Osteoblast (primary cell): ENCODE measurements around the gene SRPRB. TPM values are rescaled to one million over a fixed set of nuclear protein-coding genes. Genes with fewer than 3 reads are reported as not detected.

Experiments
- DNase-seq: peaks from one replicate; pipeline ENCODE4 v3.0.0; 2011; ENCODE audit warnings: low spot score, mixed read lengths; ENCODE audit not compliant: insufficient read length; ENCODE audit errors: missing footprints
- H2AFZ ChIP-seq: 2 replicates; pipeline ENCODE4 v1.6.0; 2011; ENCODE audit warnings: mild to moderate bottlenecking, low read length
- H3K27ac ChIP-seq: 2 replicates; pipeline ENCODE4 v1.5.1; 2011; ENCODE audit warnings: mild to moderate bottlenecking, low read depth, low read length, moderate library complexity
- H3K27me3 ChIP-seq: 2 replicates; pipeline ENCODE4 v1.6.0; 2012; ENCODE audit warnings: mild to moderate bottlenecking, control low read depth, inconsistent platforms, low read length, moderate library complexity; ENCODE audit not compliant: insufficient read depth
- H3K36me3 ChIP-seq: 2 replicates; pipeline ENCODE4 v1.5.1; 2011; ENCODE audit warnings: mild to moderate bottlenecking, low read length, control low read depth, moderate library complexity; ENCODE audit not compliant: insufficient read depth
- H3K4me1 ChIP-seq: 2 replicates; pipeline ENCODE4 v1.5.1; 2011; ENCODE audit warnings: mild to moderate bottlenecking, low read length, control low read depth, moderate library complexity; ENCODE audit not compliant: insufficient read depth
- H3K4me2 ChIP-seq: 2 replicates; pipeline ENCODE4 v1.6.0; 2011; ENCODE audit warnings: mild to moderate bottlenecking, low read length; ENCODE audit not compliant: insufficient read depth
- H3K4me3 ChIP-seq: fragments of 200-600 bp; sonication (generic); 3 replicates; pipeline ENCODE4 v1.5.1; 2012; ENCODE audit warnings: mild to moderate bottlenecking, low read length, inconsistent platforms; ENCODE audit not compliant: insufficient read depth
- H3K79me2 ChIP-seq: 2 replicates; pipeline ENCODE4 v1.6.0; 2012; ENCODE audit warnings: mild to moderate bottlenecking, low read length, control low read depth, inconsistent platforms; ENCODE audit not compliant: insufficient read depth
- H3K9me3 ChIP-seq: 2 replicates; pipeline ENCODE4 v1.5.1; 2011; ENCODE audit warnings: low read depth, low read length, control low read depth
- H4K20me1 ChIP-seq: 2 replicates; pipeline ENCODE4 v1.6.0; 2012; ENCODE audit warnings: mild to moderate bottlenecking, low read length, control low read depth; ENCODE audit not compliant: insufficient read depth
- total RNA-seq: library from RNA; depleted of rRNA; stranded (reverse); fragments of >200 nt; gene quantifications from 2 replicates; pipeline ENCODE4 v1.2.3, GENCODE V29; 2012
- TF ChIP-seq, protein P1 (sequence below): IDR thresholded peaks from 2 replicates; pipeline ENCODE4 v1.5.1; 2011; ENCODE audit warnings: mild to moderate bottlenecking, low read depth, low read length, moderate library complexity; ENCODE audit errors: extremely low read depth

Gene SRPRB
- total RNA-seq, 1 donor, result 80.3 TPM

GRCh38 chr3:133820129-133820528 is 14.5 kb downstream of the SRPRB start:
- Histone ChIP-seq H3K36me3 (peaks cover 84% of the 10 kb centered on the region), H3K9me3 (no peaks in the 10 kb centered on the region), H3K4me1 (peaks cover 8% of the 10 kb centered on the region), H3K27ac (no peak overlapping the region), H3K4me2 (no peak overlapping the region), H3K79me2 (peaks cover 4% of the 10 kb centered on the region), H2AFZ (no peak overlapping the region), H4K20me1 (peaks cover 23% of the 10 kb centered on the region), H3K4me3 (no peak overlapping the region), H3K27me3 (no peaks in the 10 kb centered on the region)
- TF ChIP-seq, protein P1, sequence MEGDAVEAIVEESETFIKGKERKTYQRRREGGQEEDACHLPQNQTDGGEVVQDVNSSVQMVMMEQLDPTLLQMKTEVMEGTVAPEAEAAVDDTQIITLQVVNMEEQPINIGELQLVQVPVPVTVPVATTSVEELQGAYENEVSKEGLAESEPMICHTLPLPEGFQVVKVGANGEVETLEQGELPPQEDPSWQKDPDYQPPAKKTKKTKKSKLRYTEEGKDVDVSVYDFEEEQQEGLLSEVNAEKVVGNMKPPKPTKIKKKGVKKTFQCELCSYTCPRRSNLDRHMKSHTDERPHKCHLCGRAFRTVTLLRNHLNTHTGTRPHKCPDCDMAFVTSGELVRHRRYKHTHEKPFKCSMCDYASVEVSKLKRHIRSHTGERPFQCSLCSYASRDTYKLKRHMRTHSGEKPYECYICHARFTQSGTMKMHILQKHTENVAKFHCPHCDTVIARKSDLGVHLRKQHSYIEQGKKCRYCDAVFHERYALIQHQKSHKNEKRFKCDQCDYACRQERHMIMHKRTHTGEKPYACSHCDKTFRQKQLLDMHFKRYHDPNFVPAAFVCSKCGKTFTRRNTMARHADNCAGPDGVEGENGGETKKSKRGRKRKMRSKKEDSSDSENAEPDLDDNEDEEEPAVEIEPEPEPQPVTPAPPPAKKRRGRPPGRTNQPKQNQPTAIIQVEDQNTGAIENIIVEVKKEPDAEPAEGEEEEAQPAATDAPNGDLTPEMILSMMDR, result no peak
- no peak for DNase-seq

DNA sequence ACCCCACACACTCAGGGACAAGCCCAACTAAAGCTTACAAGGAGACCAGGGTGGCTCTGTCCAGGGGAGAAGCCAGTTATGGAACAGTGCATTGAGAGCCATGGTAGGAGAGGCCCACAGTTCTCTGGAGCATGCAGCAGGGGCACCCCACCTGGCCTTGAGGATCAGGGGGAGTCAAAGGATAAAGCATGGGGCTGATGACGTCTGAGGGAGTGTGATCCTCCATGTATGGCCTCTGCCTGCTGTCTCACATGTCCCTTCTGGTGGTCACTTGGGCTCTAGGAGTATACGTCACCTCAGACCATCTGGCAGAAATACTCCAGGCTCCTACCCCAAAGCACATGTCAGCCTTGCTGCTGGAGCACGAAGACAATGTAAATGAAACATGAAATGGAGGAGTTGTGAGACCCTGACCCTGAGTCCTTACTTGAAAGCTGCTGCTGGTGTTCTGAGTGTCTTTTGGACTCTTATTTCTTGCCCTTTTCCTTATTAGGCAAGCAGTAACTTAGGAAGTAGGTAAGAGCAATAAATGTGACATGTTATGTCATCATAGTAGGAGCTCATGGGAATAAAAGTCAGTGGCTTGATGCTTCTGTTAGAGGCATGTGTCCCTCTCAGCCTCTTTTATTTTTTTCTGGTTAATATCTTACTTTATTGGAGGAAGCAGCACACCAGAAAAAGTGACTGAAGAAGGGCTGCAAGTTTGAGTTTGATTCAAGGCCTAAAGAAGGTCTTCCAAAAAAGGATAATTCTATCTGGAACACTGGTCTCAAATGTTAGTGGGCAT is 15.5 kb downstream of the SRPRB start:
- no peaks in the 10 kb centered on the region for H3K27me3 ChIP-seq
- H3K4me3 ChIP-seq, result no peak overlapping the region
- DNase-seq, result no peak
- H3K36me3 ChIP-seq, result peaks cover 74% of the 10 kb centered on the region
- H2AFZ ChIP-seq, result no peak overlapping the region
- H3K27ac ChIP-seq, result peak overlapping the region; percentile 1
- H3K9me3 ChIP-seq, result no peaks in the 10 kb centered on the region
- H3K79me2 ChIP-seq, result peaks cover 4% of the 10 kb centered on the region
- peaks cover 8% of the 10 kb centered on the region for H3K4me1 ChIP-seq
- peaks cover 23% of the 10 kb centered on the region for H4K20me1 ChIP-seq
- TF ChIP-seq, protein P1, result no peak
- no peak overlapping the region for H3K4me2 ChIP-seq

- DNase-seq, result no peak
Measured at GRCh38 chr3:133821767-133822638, 16.4 kb downstream of the SRPRB start.

More at GRCh38 chr3:133821767-133822638, 16.4 kb downstream of the SRPRB start:
- Histone ChIP-seq H3K79me2 (peaks cover 4% of the 10 kb centered on the region), H3K36me3 (peaks cover 65% of the 10 kb centered on the region), H3K4me3 (no peak overlapping the region), H4K20me1 (peaks cover 23% of the 10 kb centered on the region), H3K4me1 (peaks cover 8% of the 10 kb centered on the region), H3K27ac (peak overlapping the region; percentile 20), H3K27me3 (no peaks in the 10 kb centered on the region), H2AFZ (no peak overlapping the region), H3K9me3 (no peaks in the 10 kb centered on the region), H3K4me2 (no peak overlapping the region)
- TF ChIP-seq, protein P1, result peak; percentile 63
